ENCODE data around the gene KCNH8. TPM values are rescaled to one million over a fixed set of nuclear protein-coding genes. Genes with fewer than 3 reads are reported as not detected.

KCNH8 gene
- total RNA-seq, 1 donor from 2014 or later: 1.5 TPM

- H3K36me3 Mint-ChIP-seq (ENCODE audit: low read depth): peaks cover 6% of the 10 kb centered on the region
- no peak for ATAC-seq (ENCODE audit: low read depth)
- no peak for TF ChIP-seq CTCF (IDR thresholded peaks at IDR 0.05)
- H3K9me3 Mint-ChIP-seq: peaks cover 6% of the 10 kb centered on the region
- peaks cover 14% of the 10 kb centered on the region for H3K4me1 Mint-ChIP-seq
- DNase-seq: no peak
- intact Hi-C loops (cut with micrococcal nuclease): no loop called here
- H3K27me3 Mint-ChIP-seq: no peaks in the 10 kb centered on the region
- ChIA-PET POLR2A (no interaction called here), CTCF (no interaction called here)
- H3K27ac Mint-ChIP-seq: no peak overlapping the region
- H3K4me3 Mint-ChIP-seq: no peak overlapping the region
These were observed 277.5 kb downstream of the KCNH8 start for GRCh38 chr3:19425825-19426224.

- ChIA-PET POLR2A (no interaction called here), CTCF (no interaction called here)
- peaks cover 18% of the 10 kb centered on the region for H3K4me1 Mint-ChIP-seq
- ATAC-seq (ENCODE audit: low read depth): no peak
- H3K27me3 Mint-ChIP-seq: no peaks in the 10 kb centered on the region
- no peak for TF ChIP-seq CTCF (IDR thresholded peaks at IDR 0.05)
- intact Hi-C loops (cut with micrococcal nuclease): no loop called here
- DNase-seq: no peak
- H3K27ac Mint-ChIP-seq: no peak overlapping the region
- H3K9me3 Mint-ChIP-seq: peaks cover 6% of the 10 kb centered on the region
- H3K4me3 Mint-ChIP-seq: no peak overlapping the region
- peaks cover 9% of the 10 kb centered on the region for H3K36me3 Mint-ChIP-seq (ENCODE audit: low read depth)
These were observed 279.3 kb downstream of the KCNH8 start for GRCh38 chr3:19427422-19428149.

GRCh38 chr3:19428729-19429128 lies 280.4 kb downstream of the KCNH8 start:
- H3K4me1 Mint-ChIP-seq: peaks cover 18% of the 10 kb centered on the region
- peaks cover 9% of the 10 kb centered on the region for H3K36me3 Mint-ChIP-seq (ENCODE audit: low read depth)
- ChIA-PET CTCF (no interaction called here), POLR2A (no interaction called here)
- H3K9me3 Mint-ChIP-seq: peaks cover 6% of the 10 kb centered on the region
- intact Hi-C loops (cut with micrococcal nuclease): no loop called here
- H3K27ac Mint-ChIP-seq: no peak overlapping the region
- ATAC-seq (ENCODE audit: low read depth): no peak
- TF ChIP-seq CTCF (IDR thresholded peaks at IDR 0.05): no peak
- DNase-seq: no peak
- no peaks in the 10 kb centered on the region for H3K27me3 Mint-ChIP-seq
- H3K4me3 Mint-ChIP-seq: no peak overlapping the region

- intact Hi-C loops (cut with micrococcal nuclease): no loop called here
- POLR2A ChIA-PET: no interaction called here
- ATAC-seq (ENCODE audit: low read depth) (no peak), DNase-seq (no peak)
- Mint-ChIP-seq H3K27me3 (no peaks in the 10 kb centered on the region), H3K9me3 (peaks cover 3% of the 10 kb centered on the region), H3K4me3 (no peak overlapping the region), H3K36me3 (ENCODE audit: low read depth) (peaks cover 9% of the 10 kb centered on the region), H3K4me1 (peaks cover 14% of the 10 kb centered on the region), H3K27ac (no peak overlapping the region)
- TF ChIP-seq CTCF (IDR thresholded peaks at IDR 0.05): no peak
- CTCF ChIA-PET: no interaction called here
These were observed 284.4 kb downstream of the KCNH8 start for GRCh38 chr3:19432669-19433068.

- Mint-ChIP-seq H3K27ac (no peak overlapping the region), H3K27me3 (no peaks in the 10 kb centered on the region), H3K4me1 (no peaks in the 10 kb centered on the region), H3K9me3 (no peaks in the 10 kb centered on the region), H3K36me3 (ENCODE audit: low read depth) (peaks cover 31% of the 10 kb centered on the region), H3K4me3 (no peak overlapping the region)
- POLR2A ChIA-PET: no interaction called here
- ATAC-seq (ENCODE audit: low read depth) (no peak), DNase-seq (no peak)
- TF ChIP-seq CTCF (IDR thresholded peaks at IDR 0.05): no peak
- intact Hi-C loops (cut with micrococcal nuclease): no loop called here
- CTCF ChIA-PET: no interaction called here
These were observed 288.4 kb downstream of the KCNH8 start for GRCh38 chr3:19436746-19437145.

All from activated B cell treated with CpG ODN at 0.5 μM for 24 hours (primary cell).